H7 (cell line): ENCODE measurements around the gene PIGP. TPM values are rescaled to one million over a fixed set of nuclear protein-coding genes. Genes with fewer than 3 reads are reported as not detected.
A peak's percentile ranks its signal among the peaks of the same experiment; 100 is the strongest.
"Not testable (repeated sequence)": the region's sequence is repeated elsewhere in the genome, so short reads cannot be mapped to it uniquely, and the experiment has no call there.

ENCODE experiments used
- DNase-seq: peaks from one replicate; pipeline ENCODE4 v3.0.0; 2012
- H3K27me3 ChIP-seq: 2 replicates; pipeline ENCODE4 v1.6.0; 2011; ENCODE audit warnings: mild to moderate bottlenecking, low read length; ENCODE audit not compliant: control insufficient read depth, insufficient read depth
- H3K36me3 ChIP-seq: replicated peaks from 2 replicates; pipeline ENCODE4 v1.5.1; 2011; ENCODE audit warnings: low read length; ENCODE audit not compliant: control insufficient read depth, insufficient read depth
- H3K4me3 ChIP-seq: 2 replicates; pipeline ENCODE4 v1.5.1; 2011; ENCODE audit warnings: low read depth, mild to moderate bottlenecking, control low read depth, low read length, moderate library complexity; ENCODE audit not compliant: insufficient read depth
- total RNA-seq: library from RNA; depleted of rRNA; stranded (reverse); fragments of >200 nt; shearing (Covaris generic); gene quantifications from 2 replicates; pipeline ENCODE4 v1.2.3, GENCODE V29; 2014

Gene PIGP
- total RNA-seq, 1 experiment from 2014 or later, result 7.9 TPM

GRCh38 chr21:37043818-37044217 lies 29.1 kb downstream of the PIGP start:
- Histone ChIP-seq H3K36me3 (no peaks in the 10 kb centered on the region), H3K4me3 (no peak overlapping the region), H3K27me3 (peaks cover 22% of the 10 kb centered on the region)
- no peak for DNase-seq

DNA sequence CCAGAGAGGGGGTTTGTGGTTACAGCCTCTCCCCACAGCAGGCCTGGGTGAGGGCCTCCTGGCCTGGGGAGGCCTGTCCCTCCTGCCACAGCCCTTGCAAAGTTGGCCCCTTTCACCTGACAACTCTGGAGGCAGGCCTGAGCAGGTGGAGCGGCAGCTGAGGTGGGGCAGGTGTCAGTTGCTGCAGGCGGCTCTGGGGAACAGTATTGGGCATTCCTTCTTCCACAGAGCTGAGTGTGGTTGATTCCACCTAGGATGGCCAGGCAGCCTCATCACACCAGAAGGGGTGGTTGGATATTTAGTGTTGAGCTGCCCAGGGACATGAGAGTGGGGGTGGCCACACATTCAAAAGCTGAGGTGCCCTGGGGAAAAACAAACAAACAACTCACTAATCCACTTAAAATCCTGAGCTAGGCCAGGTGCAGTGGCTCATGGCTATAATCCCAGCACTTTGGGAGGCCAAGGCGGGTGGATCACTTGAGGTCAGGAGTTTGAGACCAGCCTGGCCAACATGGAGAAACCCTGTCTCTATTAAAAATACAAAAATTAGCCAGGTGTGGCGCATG lies 31.1 kb downstream of the PIGP start:
- H3K36me3 ChIP-seq, result no peaks in the 10 kb centered on the region
- H3K4me3 ChIP-seq, result no peak overlapping the region
- DNase-seq, result peak; percentile 37
- peaks cover 30% of the 10 kb centered on the region for H3K27me3 ChIP-seq

GRCh38 chr21:37040212-37040611 lies 32.7 kb downstream of the PIGP start:
- Histone ChIP-seq H3K27me3 (peaks cover 28% of the 10 kb centered on the region), H3K4me3 (no peak overlapping the region), H3K36me3 (no peaks in the 10 kb centered on the region)
- DNase-seq, result no peak

- DNase-seq, result no peak
- H3K27me3 ChIP-seq, result peaks cover 26% of the 10 kb centered on the region
Observed at GRCh38 chr21:37039411-37040075, 33.3 kb downstream of the PIGP start.

GRCh38 chr21:37036177-37036576 lies 36.7 kb downstream of the PIGP start:
- H3K27me3 ChIP-seq, result peaks cover 24% of the 10 kb centered on the region
- no peaks in the 10 kb centered on the region for H3K36me3 ChIP-seq

More at GRCh38 chr21:37039411-37040075, 33.3 kb downstream of the PIGP start:
- H3K4me3 ChIP-seq, result no peak overlapping the region
- H3K36me3 ChIP-seq, result no peaks in the 10 kb centered on the region

DNA sequence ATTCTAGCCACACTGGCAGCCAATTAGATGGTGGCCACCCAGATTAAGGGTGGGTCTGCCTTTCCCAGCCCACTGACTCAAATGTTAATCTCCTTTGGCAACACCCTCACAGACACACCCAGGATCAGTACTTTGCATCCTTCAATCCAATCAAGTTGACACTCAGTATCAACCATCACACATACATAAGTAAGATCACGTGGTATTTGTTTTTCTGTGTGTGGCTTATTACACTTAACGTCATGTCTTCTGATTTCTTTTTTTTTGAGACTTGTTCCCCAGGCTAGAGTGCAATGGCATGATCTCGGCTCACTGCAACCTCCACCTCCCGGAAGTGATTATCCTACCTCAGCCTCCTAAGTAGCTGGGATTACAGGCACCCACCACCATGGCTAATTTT lies 38.5 kb downstream of the PIGP start:
- H3K4me3 ChIP-seq, H3K36me3 ChIP-seq, DNase-seq: not testable (repeated sequence)
- peaks cover 19% of the 10 kb centered on the region for H3K27me3 ChIP-seq

More at GRCh38 chr21:37036177-37036576, 36.7 kb downstream of the PIGP start:
- no peak overlapping the region for H3K4me3 ChIP-seq
- no peak for DNase-seq

DNA sequence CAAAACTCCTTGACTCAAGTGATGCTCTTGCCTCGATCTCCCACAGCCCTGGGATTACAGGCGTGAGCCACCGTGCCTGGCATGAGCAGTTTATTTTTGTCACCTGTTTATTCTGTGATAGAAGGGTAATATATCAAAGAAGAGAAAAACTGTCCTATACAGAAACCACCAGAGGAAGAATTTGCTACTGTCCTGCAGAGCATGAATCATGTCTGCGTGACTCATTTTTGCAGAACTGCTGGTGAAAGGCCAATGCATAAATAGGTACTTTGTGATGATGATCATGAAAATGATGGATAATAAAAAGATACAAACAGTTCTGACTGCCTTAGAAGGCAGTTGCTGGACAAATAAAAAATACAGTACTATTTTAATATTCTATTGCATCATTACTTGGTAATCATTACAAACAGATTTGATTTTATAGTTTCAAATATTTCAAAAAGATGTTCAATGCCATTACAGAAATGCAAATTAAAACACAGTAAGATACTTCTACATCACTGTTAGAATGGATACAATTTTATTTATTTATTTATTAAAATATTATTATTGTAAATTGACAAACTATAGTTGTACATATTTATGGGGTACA lies 39.9 kb downstream of the PIGP start:
- Histone ChIP-seq H3K4me3 (no peak overlapping the region), H3K27me3 (peaks cover 8% of the 10 kb centered on the region), H3K36me3 (no peaks in the 10 kb centered on the region)
- no peak for DNase-seq

DNA sequence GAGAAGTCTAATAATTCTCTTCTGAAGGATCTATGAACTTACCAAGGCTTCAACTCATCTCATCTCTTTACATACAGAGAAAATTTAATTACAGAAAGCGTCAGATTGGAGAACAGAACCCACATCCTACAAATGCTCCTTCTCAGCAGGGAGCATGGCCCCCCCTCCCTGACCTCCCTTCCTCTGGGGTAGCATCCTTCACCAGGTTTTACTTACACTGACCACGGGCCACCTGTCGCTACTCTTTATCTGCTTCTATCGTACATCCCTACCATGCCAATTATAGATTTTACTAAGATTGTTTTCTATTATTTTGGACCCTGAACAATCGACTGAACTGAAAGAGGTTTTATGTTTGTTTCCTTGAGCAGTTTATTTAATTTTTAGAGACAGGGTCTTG lies 40.6 kb downstream of the PIGP start:
- Histone ChIP-seq H3K4me3 (no peak overlapping the region), H3K36me3 (no peaks in the 10 kb centered on the region), H3K27me3 (peaks cover 3% of the 10 kb centered on the region)
- no peak for DNase-seq

GRCh38 chr21:37030864-37031263 lies 42.0 kb downstream of the PIGP start:
- DNase-seq, result no peak
- H3K36me3 ChIP-seq, result no peaks in the 10 kb centered on the region
- no peak overlapping the region for H3K4me3 ChIP-seq
- peaks cover 2% of the 10 kb centered on the region; the same call in 1 of the 2 replicates for H3K27me3 ChIP-seq

GRCh38 chr21:37028570-37028969 lies 44.3 kb downstream of the PIGP start:
- no peaks in the 10 kb centered on the region for H3K36me3 ChIP-seq
- no peak overlapping the region for H3K4me3 ChIP-seq
- H3K27me3 ChIP-seq, result peaks cover 2% of the 10 kb centered on the region; the same call in 1 of the 2 replicates
- no peak for DNase-seq

DNA sequence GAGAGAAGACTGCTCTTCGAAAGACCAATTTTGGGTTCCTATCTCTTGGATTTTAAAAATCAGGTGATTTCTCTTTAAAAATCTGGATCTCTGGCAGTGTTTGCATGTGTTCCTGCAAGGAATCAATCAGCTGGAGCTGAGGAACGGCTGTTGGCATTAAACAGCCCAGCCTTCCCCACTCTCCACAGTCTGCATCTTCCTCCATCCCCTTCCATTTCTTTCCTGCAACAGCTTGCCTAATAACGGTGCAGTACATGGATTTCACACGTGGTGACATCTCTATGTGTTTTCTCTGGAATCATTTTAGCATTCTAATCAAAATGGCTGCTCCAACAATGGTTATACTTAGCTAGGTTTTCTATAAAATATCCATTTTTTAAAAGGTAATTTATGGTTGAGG lies 46.4 kb downstream of the PIGP start:
- no peaks in the 10 kb centered on the region for H3K36me3 ChIP-seq

GRCh38 chr21:37017951-37018679 lies 54.8 kb downstream of the PIGP start:
- DNase-seq, result no peak
- Histone ChIP-seq H3K27me3 (no peaks in the 10 kb centered on the region), H3K4me3 (no peak overlapping the region), H3K36me3 (no peaks in the 10 kb centered on the region)

More for the DNA sequence above, 46.4 kb downstream of the PIGP start:
- Histone ChIP-seq H3K4me3 (no peak overlapping the region), H3K27me3 (no peaks in the 10 kb centered on the region; the same call in 1 of the 2 replicates)
- DNase-seq, result no peak
